GM19328 (cell line): ENCODE results near the gene RNF41.

Experiments used
- ATAC-seq: cut with Tn5 transposase; IDR thresholded peaks from one replicate; pipeline ENCODE4 v1.9.1; 2021; ENCODE audit warnings: mild to moderate bottlenecking, moderate library complexity; ENCODE audit not compliant: unreplicated experiment

Gene RNF41

GRCh38 chr12:56244494-56244893, 22.8 kb upstream of the RNF41 start:
- no peak for ATAC-seq

DNA sequence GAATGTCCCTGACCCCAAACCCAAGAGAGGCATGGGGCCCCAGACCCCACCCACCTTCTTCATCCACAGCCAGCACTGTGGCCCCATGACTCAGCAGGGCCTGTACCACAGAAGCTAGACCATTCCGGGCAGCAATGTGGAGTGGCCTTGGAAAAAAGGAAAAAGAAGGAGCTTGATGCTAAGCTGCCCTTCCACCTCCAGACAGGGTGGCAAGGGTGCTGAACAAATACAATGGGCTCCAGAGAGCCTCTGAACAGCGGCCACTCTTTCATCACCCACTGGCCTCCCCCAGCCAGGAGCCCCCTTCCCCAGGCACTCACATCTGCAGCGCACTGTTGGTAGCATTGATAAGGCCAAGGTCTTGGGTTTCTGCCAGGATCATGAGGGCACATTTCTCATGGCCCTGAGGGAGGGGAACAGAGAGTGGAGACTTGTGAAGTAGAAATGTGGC, 22.0 kb upstream of the RNF41 start:
- ATAC-seq = no peak

DNA sequence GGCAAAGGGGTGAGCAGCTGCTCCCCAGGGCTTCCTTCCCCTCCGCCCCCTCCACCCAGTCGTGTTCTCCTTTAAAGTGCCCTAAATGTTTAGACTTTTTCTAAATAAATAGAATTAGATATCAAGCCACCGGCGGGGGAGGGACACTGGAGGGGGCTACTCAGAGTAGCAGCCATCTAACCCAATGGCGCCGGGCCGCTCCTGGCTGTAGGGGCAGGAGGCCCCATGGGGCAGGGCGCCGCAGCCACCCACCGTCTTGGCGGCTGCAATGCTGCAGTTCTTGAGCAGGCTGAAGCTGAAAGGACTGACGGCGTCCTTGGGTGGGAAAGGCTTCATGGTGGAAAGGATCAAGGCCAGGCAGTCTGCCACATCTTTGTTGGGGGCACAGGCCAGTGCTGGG, 21.3 kb upstream of the RNF41 start:
- no peak for ATAC-seq

GRCh38 chr12:56241424-56242303, 19.9 kb upstream of the RNF41 start:
- ATAC-seq = no peak

- ATAC-seq = no peak
These were observed 15.8 kb upstream of the RNF41 start for GRCh38 chr12:56237552-56237951.

- ATAC-seq = no peak
These were observed 15.3 kb upstream of the RNF41 start for GRCh38 chr12:56236985-56237384.

- ATAC-seq = no peak
These were observed 14.4 kb upstream of the RNF41 start for GRCh38 chr12:56236091-56236490.

- no peak for ATAC-seq
These were observed 13.2 kb upstream of the RNF41 start for GRCh38 chr12:56234746-56235436.

- no peak for ATAC-seq
These were observed 9.5 kb upstream of the RNF41 start for GRCh38 chr12:56231184-56231582.

GRCh38 chr12:56230432-56231183, 8.9 kb upstream of the RNF41 start:
- ATAC-seq = no peak

GRCh38 chr12:56229916-56230431, 8.3 kb upstream of the RNF41 start, which contains the start of gene SLC39A5:
SLC39A5 (plus strand) TSS chr12:56230051; CDS start chr12:56231275, 1,224 bp downstream.
- ATAC-seq = no peak

DNA sequence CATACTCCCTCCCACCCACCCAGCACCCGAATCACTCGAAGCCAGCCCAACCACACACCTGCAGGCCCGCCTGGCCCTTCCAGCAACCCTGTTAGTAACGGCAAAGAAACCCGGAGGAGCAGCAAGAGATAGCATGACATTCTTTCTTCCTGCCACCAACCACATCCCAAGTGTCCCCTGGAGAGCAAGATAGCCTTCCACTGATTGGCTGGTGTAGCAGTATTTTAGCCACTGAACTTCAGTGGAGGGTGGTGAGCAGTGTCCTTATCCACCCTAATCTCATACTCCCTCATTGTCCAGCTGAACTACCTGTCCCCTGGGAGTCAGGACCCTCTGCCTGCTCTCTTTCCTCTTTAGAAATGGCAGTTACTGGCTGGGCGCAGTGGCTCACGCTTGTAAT, 7.4 kb upstream of the RNF41 start:
- ATAC-seq = no peak

DNA sequence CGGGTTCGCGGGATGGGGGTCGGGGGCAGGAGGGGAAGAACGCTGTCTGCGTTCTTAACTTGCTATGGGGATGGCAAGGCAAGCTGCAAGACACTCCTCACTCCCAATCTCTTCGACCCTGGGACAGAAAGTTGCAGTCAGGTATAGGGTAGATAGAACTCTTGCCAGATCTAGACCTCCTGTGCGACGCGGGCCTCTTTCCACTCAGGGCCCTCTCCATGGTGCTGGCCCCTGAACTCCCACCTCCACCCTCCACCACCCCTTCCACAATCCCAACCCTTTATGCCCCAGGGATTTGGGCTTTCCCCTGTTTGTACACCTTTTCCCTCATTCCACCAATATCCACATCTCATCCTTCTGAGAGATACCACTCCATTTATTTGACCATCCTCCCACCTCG, 3.2 kb upstream of the RNF41 start:
- ATAC-seq = no peak

- peak; percentile 63 for ATAC-seq
These were observed 2.5 kb upstream of the RNF41 start, which contains the start of gene NABP2 for GRCh38 chr12:56224102-56224701. NABP2 (plus strand) TSS chr12:56224342; CDS start chr12:56224857, 515 bp downstream.

- ATAC-seq = no peak
These were observed 1.9 kb upstream of the RNF41 start for GRCh38 chr12:56223571-56224101.

- ATAC-seq = no peak
These were observed 791 bp upstream of the RNF41 start for GRCh38 chr12:56222531-56222895.

DNA sequence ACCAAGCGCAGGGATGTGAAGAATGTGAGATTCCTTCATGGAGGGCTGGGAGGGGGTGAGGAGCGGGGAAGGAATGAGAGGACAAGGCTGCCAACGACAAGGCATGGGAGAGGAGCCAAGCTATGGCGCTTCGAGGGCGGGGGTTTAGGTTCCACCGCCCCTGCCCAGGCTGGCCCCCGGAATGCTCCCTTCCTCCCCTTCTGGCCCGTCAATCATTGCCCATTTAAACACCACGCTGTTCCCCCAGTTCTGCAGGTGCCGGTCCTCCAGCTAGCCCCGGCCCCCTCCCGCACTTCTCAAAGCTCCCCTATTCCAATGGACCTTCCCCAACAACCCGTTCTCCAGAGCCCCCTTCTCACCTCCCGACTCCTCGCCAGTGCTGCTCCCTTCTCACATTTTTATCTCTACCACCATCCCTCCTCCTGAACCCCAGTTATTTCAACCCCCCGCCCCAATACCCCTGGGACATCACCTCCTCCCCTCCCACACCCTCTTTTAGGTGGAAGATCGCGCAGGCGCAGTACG, 428 bp downstream of the RNF41 start:
- ATAC-seq = peak; percentile 22

GRCh38 chr12:56220611-56221231, 1.0 kb downstream of the RNF41 start:
- ATAC-seq = no peak

DNA sequence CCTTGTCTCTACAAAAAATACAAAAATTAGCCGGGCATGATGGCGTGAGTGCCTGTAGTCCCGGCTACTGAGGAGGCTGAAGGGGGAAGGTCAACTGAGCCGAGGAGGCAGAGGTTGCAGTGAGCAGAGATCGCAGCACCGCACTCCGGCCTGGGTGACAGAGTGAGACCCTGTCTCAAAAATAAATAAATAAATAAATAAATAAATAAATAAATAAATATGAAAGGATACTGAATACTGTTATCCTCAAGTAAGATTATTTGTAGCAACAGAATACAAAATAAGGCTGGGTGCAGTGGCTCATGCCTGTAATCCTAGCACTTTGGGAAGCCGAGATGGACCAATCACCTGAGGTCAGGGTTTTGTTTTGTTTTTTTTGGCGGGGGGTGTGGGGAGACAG, 1.9 kb downstream of the RNF41 start:
- ATAC-seq = no peak

DNA sequence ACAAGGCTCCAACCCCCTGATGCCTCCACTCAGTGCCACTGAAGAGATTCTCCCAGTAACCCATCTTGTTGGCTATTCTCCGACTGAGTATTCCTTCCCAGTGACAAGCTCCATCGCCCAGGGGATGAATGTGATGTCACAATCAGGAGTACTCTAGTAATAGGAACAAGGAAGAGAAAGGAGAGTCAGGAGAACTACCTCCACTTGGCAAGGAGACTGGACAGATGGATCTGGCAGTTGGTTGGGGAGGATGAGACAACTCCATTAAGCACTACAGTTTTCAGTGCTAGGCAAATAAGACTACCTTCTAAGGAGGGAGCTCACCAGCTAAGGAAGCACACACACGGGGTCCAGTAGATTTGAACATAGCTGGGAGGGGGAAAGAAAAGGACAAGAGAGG, 5.3 kb downstream of the RNF41 start:
- ATAC-seq = no peak
